ENCODE data around the gene FAM83E.
"Not testable (repeated sequence)": the region's sequence is repeated elsewhere in the genome, so short reads cannot be mapped to it uniquely, and the experiment has no call there.

FAM83E gene

DNA sequence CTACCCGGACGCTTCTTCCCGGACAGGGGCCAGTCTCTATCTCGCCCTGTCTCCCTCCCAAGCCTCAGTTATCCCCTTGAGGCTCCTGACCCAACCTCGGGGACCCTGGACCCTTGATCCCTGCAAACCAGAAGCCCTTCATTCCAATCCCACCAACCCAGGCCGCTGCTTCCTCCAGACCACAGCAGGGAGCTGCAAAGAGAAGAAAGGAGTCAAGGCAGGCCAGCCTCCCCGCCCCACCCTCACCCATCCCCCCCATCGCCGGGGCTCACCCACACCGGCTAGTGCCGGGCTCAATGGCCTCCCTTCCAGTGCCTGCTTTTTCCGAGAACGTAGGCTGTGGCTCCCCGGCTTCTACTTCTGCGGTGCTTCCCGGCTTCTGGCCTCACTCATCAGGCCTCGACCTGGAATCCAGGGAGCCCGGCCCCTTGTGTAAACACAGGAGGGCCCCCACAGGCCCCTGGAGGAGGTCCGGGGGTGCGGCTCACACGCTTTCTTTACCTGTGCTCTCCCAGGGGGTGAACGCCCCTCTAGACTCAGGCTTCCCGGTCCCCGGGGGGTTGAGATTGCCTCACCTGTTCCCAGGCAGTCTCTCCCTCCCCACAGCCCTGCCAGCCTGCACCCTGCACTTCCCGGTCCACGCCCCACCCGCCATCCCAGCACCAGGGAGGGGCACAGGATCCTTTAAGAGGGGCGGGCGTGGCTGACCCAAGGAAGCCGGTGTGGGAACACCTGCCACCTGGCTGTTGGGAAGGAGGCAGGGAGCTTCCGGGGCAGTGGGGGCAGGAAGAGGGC is at the start of gene FAM83E:
FAM83E (minus strand) TSS at position 641 of the 795 bp plus-strand sequence. CDS start 1,704 bp downstream, outside the sequence.
- no peak for DNase-seq

DNA sequence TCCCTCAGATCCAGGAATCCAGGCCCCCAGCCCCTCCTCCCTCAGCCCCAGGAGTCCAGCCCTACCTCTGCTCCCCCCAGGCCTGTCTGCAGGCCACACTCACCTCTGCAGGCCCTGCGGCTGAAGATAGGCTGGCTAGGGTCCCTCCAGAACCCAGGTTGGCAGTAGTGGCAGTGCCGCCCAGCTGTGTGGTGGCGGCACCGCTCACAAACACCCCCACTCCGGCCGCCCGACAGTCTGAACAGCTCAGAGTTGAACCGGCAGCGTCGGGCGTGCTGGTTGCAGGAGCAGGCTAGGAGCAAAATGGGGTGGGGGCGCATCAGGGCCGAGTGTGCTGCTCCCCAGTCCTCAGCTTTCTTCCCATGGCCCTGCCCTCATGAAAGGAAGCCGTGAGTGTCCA is 49.6 kb upstream of the FAM83E start:
- no peak for DNase-seq

DNA sequence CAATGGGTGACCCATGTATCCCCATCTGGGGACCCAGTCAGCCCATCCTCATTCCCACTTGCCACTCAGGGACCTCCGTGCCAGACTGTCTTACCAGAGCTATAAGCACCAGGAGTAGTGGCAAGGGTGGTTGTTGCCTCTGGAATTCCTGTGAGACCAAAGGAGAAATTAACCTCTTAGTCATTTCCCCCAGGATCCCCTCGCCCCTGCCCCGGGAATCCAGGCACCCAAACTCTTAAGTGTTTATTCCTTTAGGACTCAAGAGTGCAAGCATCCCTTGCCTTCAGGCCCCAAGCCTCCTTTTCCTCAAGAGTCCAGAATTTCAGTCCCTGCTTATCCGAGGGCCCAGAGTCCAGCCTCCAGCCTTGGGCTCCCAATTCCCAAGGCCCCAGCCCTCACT is 48.8 kb upstream of the FAM83E start:
- DNase-seq: no peak

DNA sequence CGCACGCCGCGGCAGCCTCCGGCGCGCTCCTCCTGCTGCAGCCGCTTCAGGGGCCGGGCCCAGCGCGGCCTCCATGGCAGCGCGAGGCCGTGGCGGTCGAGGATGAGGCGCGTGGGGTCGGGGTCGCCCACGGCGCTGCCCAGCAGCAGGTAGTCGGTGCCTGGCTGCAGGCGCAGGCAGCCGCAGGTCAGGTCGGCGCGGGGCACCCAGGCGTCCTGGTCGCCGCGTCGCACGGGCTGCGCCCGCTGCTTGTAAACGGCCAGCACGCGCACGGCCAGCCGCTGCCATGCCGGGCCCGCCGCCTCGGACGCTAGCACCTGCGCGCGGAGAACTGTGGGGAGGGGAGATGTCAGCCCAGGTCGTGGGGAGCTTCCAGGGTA is 46.8 kb upstream of the FAM83E start:
- DNase-seq: no peak

DNA sequence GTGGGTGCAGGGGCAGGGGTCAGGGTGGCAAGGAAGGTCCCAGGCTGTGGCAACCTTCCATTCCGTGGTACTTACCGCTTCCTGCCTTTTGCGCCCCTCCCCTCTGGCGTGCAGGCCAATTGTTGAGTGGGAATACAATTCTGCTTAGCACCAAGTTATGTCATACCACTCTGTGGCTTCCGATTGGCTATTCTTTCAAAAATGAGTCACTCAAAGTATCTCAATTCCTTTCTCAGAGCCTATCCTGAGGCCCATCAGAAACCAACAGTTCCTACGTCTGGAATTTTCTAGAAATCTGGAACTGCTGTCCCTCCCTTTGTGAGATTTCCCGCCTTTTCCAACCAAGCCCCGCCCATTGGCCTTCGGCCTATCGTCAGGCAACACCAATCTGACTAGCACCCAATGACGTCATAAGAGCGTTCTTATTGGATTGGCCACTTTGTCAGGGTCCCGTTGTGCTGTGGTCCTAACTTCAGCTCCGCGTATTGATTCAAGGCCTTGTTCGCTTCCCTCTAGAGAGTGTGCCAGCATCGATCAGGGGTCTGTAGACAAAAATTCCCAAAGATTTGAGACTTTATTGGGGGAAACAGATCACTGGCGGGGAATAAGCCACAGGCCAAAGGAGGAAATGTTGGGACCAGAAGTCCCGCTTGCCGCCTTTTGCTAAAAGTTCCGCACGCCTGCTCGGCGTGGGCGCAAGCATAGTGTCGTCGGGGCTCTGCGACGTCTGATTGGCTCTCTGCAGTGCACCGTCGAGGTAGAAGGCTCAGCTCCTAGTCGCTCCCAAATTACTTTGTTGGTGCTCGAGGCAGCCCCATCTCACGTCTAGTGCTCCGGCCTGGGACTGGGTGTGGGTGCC is 46.2 kb upstream of the FAM83E start:
- peak; percentile 91 for DNase-seq

DNA sequence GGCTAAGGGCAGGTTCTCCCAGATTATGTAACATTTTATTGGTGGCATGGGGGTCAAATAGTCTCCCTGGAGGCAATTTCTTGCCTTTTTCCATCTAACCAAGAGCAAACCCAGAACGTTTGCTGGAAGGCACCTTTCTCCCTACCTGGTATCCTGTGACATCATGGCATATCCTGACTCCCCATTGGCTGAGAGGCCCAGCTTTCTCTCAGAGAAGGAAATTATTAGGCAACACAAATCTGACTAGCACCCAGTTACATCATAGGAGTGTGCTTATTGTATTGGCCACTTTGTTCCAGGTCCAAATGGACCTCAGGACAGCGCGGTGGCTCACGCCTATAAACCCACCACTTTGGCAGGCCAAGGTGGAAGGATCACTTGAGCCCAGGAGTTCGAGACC is 44.9 kb upstream of the FAM83E start:
- no peak for DNase-seq

DNA sequence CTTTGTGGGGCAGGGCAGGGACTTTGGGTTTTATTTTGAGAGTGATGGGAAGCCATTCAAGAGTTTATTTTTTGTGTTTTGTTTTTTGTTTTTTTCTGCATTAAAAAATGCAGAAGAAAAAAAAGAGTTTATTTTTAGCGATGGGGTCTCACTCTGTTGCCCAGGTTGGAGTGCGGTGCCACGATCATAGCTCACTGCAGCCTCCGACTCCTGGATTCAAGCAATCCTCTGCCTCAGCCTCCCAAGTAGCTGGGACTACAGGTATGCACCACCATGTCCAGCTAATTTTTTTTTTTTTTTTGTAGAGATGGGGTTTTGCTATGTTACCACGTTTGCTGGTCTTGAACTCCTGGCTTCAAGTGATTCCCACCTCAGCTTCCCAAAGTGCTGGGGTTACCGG is 43.6 kb upstream of the FAM83E start:
- DNase-seq: no peak

DNA sequence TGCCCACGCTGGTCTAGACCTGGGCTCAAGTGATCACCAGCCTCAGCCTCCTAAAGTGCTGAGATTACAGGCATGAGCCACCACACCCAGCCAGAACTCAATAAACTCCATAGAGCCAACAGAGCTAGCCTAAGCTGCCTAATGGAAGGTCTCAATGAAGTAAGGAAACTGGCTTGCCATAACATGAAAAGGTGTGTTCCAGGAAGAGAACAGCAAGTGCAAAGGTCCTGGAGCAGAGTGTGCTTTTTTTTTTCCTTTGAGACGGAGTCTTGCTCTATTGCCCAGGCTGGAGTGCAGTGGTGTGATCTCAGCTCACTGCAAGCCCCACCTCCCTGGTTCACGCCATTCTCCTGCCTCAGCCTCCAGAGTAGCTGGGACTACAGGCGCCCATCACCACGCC is 43.0 kb upstream of the FAM83E start:
- DNase-seq: not testable (repeated sequence)

DNA sequence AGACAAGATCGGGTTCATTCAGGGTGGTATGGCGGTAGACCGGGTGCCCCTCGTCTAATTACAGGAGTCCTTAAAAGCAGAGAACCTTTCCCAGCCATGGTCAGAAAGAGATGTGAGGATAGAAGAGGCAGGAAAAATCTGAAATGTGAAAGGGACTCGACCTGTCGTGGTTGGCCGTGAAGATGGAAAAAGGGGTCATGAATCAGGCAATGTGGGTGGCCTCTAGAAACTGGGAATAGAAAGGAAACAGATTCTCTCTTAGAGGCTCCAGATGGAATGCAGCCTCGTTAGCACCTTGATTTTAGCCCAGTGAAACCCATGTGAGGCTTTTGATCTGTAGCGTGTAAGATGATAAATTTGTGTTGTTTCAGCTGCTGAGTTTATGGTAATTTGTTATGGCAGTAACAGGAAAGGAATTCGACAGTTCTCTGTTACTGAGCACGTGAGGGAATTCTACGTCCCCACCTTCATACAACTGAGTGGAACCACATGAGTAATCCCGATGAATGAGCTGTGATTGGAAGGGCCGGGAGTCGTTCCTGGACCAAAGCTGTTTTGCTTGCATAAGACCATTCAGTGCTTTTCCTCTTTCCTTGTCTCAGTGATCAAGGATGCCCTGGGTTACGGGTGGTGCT is 42.1 kb upstream of the FAM83E start:
- no peak for DNase-seq

DNA sequence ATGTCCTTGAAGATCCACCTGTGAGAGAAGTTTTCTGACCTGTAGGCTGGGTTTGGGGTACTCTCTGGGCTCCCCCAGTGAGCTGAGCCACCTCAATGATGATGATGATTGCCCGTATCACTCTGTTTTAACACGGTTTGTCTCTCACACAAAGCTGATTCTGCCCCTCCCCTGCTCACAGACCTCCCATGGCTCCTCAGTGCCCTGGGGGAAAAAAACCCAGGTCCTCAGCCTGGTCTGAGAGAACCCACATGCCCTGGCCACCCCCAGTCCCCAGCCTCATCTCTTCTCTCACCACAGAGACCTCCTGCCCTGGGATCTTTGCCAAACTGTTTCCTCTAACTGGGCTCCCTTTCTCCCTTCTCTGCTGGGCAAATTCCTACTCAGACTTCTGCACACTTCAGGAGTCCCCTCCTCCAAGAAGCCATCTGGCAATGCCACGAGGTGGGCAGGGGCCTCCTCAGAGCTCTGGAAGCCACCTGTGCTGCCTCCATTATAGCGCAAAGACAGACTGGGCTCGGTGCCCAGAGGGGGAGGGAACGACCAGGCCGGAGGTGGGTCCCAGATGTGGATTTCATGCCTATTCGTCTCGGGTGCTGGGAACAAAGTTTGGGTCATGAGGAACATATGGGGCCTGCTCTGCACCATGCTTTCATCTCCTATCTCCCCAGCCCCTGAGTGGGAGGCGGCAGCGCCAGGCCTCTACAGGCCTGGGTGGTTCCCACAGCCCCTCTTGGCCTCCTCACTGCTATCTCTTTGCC is 39.6 kb upstream of the FAM83E start:
- no peak for DNase-seq

DNA sequence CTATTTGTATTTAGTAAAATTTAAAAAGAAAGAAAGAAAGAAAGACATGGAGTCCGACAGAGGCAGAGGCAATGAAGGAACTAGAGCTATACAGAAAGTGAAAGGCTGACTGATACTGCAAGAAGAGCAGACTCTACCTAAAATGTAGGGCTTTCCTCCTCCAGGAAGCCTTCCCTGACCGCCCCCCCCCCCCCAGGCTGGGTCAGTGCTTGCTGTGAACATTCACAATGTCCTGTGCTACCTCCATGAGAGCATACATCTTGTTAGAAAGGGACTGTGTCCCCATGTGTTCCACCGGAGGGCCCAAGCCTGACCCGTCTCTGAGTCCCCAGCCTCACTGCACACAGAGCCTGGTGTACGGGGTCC is 36.8 kb upstream of the FAM83E start:
- DNase-seq: no peak

DNA sequence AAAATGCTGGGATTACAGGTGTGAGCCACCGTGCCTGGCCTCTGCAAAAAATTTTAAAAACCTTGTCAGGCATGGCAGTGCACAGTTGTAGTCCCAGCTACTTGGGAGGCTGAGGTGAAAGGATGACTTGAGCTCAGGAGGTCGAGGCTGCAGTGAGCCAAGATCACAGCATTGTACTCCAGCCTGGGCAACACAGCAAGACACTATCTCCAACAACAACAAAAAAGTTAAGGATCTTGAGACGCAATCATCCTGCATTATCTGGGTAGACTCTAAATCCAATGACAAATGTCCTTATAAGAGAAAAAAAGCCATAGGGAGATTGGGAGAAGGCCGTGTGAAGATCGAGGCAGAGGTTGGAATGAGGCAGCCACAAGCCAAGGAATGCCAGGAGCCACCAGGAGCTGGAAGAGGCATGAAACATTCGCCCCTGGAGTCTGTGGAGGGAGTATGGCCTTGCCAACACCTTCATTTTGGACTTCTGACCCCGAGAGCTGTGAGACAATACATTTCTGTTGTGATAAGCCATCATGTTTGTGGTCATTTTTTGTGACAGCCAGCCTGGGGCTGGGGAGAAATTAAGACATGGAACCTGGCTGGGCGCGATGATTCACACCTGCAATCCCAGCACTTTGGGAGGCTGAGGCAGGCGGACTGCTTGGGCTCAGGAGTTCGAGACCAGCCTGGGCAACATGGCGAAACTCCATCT is 36.3 kb upstream of the FAM83E start:
- no peak for DNase-seq

DNA sequence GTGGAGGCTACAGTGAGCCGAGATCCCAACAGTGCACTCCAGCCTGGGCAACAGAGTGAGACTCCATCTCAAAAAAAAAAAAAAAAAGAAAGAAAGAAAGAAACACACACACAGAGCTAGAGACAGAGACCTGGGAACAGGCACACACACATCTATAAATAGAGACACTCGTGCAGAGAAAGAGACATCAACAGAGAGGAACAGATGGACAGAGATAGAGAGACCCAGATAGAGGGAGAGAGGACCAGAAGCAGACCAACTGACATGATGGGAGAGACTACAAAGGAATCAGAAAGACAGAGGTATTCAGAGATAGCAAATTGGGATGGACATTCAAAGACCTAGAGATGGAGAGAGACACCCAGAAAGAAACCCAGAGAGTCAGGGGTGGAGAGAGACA is 33.3 kb upstream of the FAM83E start:
- DNase-seq: no peak

DNA sequence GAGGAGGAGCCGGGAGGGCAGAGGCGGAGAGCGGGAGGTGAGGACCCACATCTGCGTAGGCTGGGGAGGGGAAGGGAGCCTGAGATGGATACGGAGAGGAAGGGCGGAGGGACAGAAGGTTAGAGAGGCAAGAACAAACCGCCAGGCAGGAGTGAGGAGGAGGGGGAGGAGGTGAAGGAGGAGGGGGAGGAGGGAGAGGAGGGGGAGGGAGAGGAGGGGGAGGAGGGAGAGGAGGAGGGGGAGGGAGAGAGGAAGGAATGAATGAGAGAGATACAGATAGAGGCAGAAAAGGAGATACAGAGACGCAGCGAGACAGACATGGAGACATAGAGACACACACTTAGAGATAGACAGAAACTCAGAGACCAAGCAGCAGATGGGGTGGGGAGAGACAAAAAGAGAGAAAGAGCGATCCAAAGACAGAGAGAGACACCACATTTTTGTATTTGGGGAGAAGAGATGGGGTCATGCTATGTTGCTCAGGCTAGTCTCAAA is 31.9 kb upstream of the FAM83E start:
- no peak for DNase-seq

DNA sequence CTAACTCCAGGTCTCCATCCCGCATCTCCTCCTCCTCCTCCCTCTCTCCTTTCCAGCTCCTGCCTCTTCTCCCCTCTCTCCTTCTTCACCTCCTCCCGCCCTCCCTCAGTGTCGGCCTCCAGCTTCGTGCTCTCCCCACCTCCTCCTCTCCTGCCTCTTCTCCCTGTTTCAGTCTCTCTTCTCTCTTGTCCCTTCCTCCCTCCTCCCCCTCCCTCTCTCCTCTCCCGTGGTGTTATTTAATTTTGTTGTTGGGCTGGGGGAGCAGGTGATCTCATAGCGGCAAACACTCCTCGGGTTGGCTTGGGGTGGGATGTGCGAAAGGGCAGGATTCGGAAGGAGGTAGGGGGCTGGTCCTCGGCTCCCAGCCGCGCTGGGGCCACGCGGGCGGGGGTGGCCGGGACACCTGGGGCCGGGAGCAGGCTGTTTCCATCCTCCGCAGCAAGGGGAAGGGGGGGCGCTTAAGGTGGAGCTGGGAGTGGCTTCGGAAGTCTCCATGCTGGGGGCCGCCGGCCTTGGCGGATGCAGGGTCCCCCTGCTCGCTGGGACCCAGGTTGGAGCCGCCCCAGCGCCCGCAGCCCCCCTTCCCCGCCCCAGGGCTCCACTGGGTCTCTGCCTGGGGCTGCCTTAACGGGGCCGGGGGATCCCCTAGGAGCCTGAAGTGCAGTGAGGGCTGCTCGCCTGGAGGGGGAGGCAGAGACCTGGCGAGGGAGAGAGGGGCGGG is 31.3 kb upstream of the FAM83E start, which contains the start of gene CA11:
CA11 (minus strand) TSS at position 187 of the 721 bp plus-strand sequence. CDS start 555 bp downstream, outside the sequence.
- DNase-seq: peak; percentile 95

DNA sequence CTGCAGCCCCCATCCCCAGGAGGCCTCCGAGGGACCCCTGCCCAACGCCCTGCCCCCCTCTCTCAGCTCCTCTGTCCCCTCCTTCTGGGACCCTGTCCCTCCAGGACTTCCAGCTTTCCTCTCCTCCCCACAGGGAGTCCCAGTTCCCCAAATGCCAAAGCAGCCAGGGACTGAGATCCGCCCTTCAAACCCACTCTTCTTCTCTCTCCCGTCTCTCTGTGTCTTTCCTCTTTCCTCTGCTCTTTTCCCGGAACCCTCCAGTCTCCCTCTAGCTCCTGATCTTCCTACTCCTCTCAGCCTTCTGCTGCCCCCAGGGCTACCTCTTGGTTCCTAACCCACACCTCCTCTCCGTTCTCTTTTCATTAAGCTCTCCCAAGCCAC is 30.7 kb upstream of the FAM83E start:
- no peak for DNase-seq

DNA sequence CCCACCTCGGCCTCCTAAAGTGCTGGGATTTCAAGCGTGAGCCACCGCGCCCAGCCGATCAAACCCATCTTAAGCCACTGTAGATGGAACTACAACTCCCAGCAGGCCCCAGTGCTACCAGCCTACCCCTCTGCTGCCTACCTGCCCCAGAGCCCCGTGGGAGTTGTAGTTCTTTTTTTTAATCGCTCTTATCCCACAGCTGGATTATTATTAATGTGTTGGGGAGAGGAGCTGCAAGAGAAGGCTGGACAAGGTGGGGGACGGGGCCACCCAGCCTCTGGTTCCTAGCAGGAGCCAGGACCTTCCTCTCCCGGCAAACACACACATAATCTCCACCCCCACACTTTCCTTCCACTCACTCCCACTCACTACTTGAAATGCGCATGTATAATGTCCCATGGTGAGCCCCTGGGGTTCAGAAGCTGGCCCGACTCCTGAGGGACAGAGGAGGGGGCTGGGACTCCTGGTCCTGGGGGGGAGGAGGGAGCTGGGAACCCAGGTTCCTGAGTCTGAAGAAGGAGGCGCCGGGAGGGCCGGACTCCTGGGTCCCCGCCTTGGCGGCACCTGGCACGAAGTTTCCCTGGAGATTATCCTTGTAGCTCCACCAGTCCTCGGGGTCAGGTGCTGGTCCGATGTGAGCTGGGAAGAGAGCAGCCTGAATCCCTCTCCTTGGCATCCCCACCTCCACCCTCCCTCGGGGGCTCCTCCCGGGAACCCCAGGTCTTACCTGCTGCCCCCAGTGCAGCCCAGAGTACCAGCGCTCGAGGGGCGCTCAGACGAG is 30.2 kb upstream of the FAM83E start:
- peak; percentile 82 for DNase-seq

DNA sequence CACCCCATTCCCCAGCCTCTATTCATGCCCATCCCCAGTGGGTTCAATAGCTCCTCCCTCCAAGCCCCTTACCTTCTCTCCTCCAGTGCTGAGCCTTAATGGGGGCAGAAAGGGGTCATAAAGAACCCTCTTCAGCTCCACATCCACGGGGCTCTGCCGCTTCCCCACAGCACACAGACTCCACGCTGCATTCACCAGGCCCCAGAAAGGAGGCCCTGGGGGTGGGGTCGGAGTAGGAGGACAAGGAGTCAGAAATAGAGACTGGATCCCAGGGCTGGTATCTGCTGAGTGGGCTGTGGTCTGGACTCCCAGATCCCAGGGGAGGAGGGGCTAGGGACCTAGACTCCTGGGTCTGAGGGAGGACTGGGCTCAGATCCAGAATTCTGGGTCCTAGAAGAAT is 29.5 kb upstream of the FAM83E start:
- DNase-seq: no peak

DNA sequence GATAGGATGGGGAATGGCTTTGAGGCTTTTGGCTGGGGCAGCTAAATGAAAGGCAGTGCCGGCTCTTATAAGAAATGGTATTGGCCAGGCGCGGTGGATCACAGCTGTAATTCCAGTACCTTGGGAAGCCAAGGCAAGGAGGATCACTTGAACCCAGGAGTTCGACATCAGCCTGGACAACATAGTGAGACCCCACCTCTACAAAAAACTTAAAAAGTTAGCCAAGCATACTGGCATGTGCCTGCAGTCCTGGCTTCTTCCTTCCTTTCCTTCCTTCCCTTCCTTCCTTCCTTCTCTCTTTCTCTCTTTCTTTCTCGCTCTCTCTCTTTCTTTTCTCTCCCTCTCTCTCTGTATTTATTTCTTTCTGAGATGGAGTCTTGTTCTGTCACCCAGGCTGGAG is 28.0 kb upstream of the FAM83E start:
- no peak for DNase-seq

DNA sequence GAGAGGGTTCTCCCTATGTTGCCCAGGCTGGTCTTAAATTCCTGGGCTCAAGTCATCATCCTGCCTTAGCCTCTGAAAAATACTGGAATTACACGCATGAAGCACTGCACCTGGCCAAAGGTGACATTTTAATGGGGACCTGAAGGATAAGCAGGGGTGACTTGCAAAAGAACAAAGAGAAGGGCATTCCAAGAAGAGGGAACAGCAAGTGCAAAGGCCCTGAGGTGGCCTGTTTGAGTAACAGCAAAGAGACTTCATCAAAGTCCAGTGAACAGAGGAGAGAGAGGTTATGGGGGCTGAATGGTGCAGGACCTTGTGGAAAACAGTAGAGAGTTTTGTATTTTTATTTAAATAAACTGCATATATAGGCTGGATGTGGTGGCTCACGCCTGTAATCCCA is 27.0 kb upstream of the FAM83E start:
- no peak for DNase-seq

All from CD4-positive, alpha-beta T cell treated with Interleukin-21 for 1 hour (primary cell).